Measurements from ENCODE around the gene EMP2.

DNA sequence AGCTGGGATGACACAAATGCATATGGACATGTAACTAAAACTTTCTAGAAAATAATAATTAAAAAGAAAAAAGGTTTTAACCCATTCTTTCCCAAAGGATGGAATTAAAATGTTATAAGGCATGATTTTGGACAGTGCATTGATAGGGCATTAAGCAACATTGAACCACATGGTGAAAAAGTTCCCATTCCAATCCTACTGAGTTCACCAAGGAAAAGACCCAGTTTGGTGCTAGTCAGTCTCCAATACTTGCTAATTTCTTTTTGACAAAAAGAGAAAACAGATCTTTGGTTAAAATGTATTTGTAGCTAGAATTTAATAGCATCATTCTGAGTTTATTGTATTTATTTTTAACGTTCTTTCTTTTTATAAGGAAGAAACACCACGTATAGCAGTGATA lies 28.1 kb downstream of the EMP2 start:
- TF ChIP-seq, protein P1, sequence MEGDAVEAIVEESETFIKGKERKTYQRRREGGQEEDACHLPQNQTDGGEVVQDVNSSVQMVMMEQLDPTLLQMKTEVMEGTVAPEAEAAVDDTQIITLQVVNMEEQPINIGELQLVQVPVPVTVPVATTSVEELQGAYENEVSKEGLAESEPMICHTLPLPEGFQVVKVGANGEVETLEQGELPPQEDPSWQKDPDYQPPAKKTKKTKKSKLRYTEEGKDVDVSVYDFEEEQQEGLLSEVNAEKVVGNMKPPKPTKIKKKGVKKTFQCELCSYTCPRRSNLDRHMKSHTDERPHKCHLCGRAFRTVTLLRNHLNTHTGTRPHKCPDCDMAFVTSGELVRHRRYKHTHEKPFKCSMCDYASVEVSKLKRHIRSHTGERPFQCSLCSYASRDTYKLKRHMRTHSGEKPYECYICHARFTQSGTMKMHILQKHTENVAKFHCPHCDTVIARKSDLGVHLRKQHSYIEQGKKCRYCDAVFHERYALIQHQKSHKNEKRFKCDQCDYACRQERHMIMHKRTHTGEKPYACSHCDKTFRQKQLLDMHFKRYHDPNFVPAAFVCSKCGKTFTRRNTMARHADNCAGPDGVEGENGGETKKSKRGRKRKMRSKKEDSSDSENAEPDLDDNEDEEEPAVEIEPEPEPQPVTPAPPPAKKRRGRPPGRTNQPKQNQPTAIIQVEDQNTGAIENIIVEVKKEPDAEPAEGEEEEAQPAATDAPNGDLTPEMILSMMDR (IDR thresholded peaks at IDR 0.05), result no peak
- no peak for TF ChIP-seq POLR2A (IDR thresholded peaks at IDR 0.05)
